ENCODE results near the gene DCDC2C. TPM values are rescaled to one million over a fixed set of nuclear protein-coding genes. Genes with fewer than 3 reads are reported as not detected.

The DCDC2C gene
- polyA plus RNA-seq, 2 of the 4 experiments (the other 2 are of a cell fraction) = not detected

- FAIRE-seq (no peak), ATAC-seq (peak in 1 of 2 experiments; percentile 22; a peak in 2 of 6 replicates), DNase-seq (ENCODE audit: low read depth in 1 of 2, low spot score in 1 of 2) (peak in 1 of 2 experiments; percentile 52)
- no peak for TF ChIP-seq EP300 (IDR thresholded peaks at IDR 0.05)
- TF ChIP-seq NPAS2 (CRISPR knock-in tag; IDR thresholded peaks at IDR 0.05; ENCODE audit: borderline replicate concordance) = no peak
- TF ChIP-seq MYC (IDR thresholded peaks at IDR 0.05; ENCODE audit: borderline replicate concordance, low read length) = no peak
- TF ChIP-seq EHMT2 (IDR thresholded peaks at IDR 0.05; ENCODE audit: low read depth) = no peak
- TF ChIP-seq HDAC2 (IDR thresholded peaks at IDR 0.05) = no peak
- TF ChIP-seq JUN (IDR thresholded peaks at IDR 0.05) = no peak
- no peak for TF ChIP-seq JUNB (IDR thresholded peaks at IDR 0.05)
- no peak for TF ChIP-seq CBX8 (IDR thresholded peaks at IDR 0.05)
- TF ChIP-seq EHF (CRISPR knock-in tag; IDR thresholded peaks at IDR 0.05) = no peak
- TF ChIP-seq POLR2A (IDR thresholded peaks at IDR 0.05; ENCODE audit: low read length) = no peak
- no peak for TF ChIP-seq CHD4 (IDR thresholded peaks at IDR 0.05; ENCODE audit: borderline replicate concordance)
- no peak for TF ChIP-seq MAX (IDR thresholded peaks at IDR 0.05)
- no peak for TF ChIP-seq GATA3 (IDR thresholded peaks at IDR 0.05; ENCODE audit: borderline replicate concordance)
- TF ChIP-seq RAD21 (conservative IDR thresholded peaks at IDR 0.05 in 1 of 2, IDR thresholded peaks at IDR 0.05 in 1 of 2) = no peak
- TF ChIP-seq POLR2AphosphoS2 (conservative IDR thresholded peaks at IDR 0.05; ENCODE audit: low read length) = no peak
- TF ChIP-seq USF2 (IDR thresholded peaks at IDR 0.05) = no peak
- no peak for TF ChIP-seq HOXB5 (CRISPR knock-in tag; IDR thresholded peaks at IDR 0.05)
- no peak overlapping the region for H3K4me3 ChIP-seq
- H3K4me1 ChIP-seq = peaks cover 8% of the 10 kb centered on the region; the same call in 2 of the 3 replicates
- H3K9me3 ChIP-seq = no peaks in the 10 kb centered on the region
- WGBS (ENCODE audit: missing lambda C conversion rate) = 8% methylated on average over 8 of the region's 8 CpGs
- H3K4me2 ChIP-seq = peak overlapping the region; percentile 39; the same call in 2 of the 3 replicates
- POLR2A ChIA-PET = no interaction called here
- H3K27ac ChIP-seq = no peak overlapping the region
- CTCF ChIA-PET = interaction anchor here (1.0 to 5.8 kb wide), 7 partner anchors 9 to 96 kb away, joined by 4 to 66 read pairs (median 24); no protein-coding TSS in a partner anchor
Observed at GRCh38 chr2:3730646-3731045, 27.3 kb downstream of the DCDC2C start.

GRCh38 chr2:3731829-3732228, 28.5 kb downstream of the DCDC2C start:
- Histone ChIP-seq H3K27ac (no peak overlapping the region), H3K4me1 (peaks cover 8% of the 10 kb centered on the region; the same call in 2 of the 3 replicates), H3K9me3 (no peaks in the 10 kb centered on the region), H3K4me2 (no peak overlapping the region), H3K4me3 (no peak overlapping the region)
- no peak for FAIRE-seq
- no peak for DNase-seq (ENCODE audit: low read depth in 1 of 2, low spot score in 1 of 2)
- CTCF ChIA-PET = interaction anchor here (1.0 to 1.5 kb wide), 2 partner anchors 9 to 95 kb away, joined by 4 to 7 read pairs; no protein-coding TSS in a partner anchor
- TF ChIP-seq ZFP36 (IDR thresholded peaks at IDR 0.05; ENCODE audit: borderline replicate concordance, partially characterized antibody) = no peak
- TF ChIP-seq ESRRA (IDR thresholded peaks at IDR 0.05; ENCODE audit: borderline replicate concordance, low read length) = no peak
- TF ChIP-seq TP53 (CRISPR knock-in tag; IDR thresholded peaks at IDR 0.05) = no peak
- TF ChIP-seq POLR2A (IDR thresholded peaks at IDR 0.05; ENCODE audit: low read length) = no peak
- TF ChIP-seq ZNF302 (CRISPR knock-in tag; IDR thresholded peaks at IDR 0.05) = no peak
- no peak for TF ChIP-seq EHF (CRISPR knock-in tag; IDR thresholded peaks at IDR 0.05)
- no peak for TF ChIP-seq RARB (CRISPR knock-in tag; IDR thresholded peaks at IDR 0.05)
- no peak for TF ChIP-seq HOXB5 (CRISPR knock-in tag; IDR thresholded peaks at IDR 0.05)
- no peak for TF ChIP-seq BCL3 (IDR thresholded peaks at IDR 0.05)
- TF ChIP-seq RFX5 (IDR thresholded peaks at IDR 0.05) = no peak
- no peak for TF ChIP-seq NPAS2 (CRISPR knock-in tag; IDR thresholded peaks at IDR 0.05; ENCODE audit: borderline replicate concordance)
- no peak for TF ChIP-seq SREBF2 (IDR thresholded peaks at IDR 0.05)
- no peak for TF ChIP-seq RAD21 (conservative IDR thresholded peaks at IDR 0.05 in 1 of 2, IDR thresholded peaks at IDR 0.05 in 1 of 2)
- TF ChIP-seq ZC3H11A (IDR thresholded peaks at IDR 0.05) = no peak
- TF ChIP-seq CHD2 (IDR thresholded peaks at IDR 0.05; ENCODE audit: low read length, partially characterized antibody) = no peak
- no peak for TF ChIP-seq HEYL (CRISPR knock-in tag; IDR thresholded peaks at IDR 0.05)
- TF ChIP-seq MAZ (IDR thresholded peaks at IDR 0.05; ENCODE audit: borderline replicate concordance, low read depth, low read length) = no peak
- TF ChIP-seq KDM5A (IDR thresholded peaks at IDR 0.05) = no peak
- TF ChIP-seq NR3C1 (IDR thresholded peaks at IDR 0.05) = no peak
- 68% methylated on average over 7 of the region's 7 CpGs for WGBS (ENCODE audit: missing lambda C conversion rate)
- ATAC-seq = no peak
- POLR2A ChIA-PET = no interaction called here

Measured in A549 (cell line).